HG03064 (cell line): Measurements from ENCODE around the gene CD180.

Experiments
- ATAC-seq: cut with Tn5 transposase; IDR thresholded peaks from one replicate; pipeline ENCODE4 v1.9.1; 2021; ENCODE audit warnings: low read depth; ENCODE audit not compliant: unreplicated experiment

Gene CD180

GRCh38 chr5:67163863-67164595 is 32.6 kb downstream of the CD180 start:
- ATAC-seq: no peak

- ATAC-seq: no peak
Observed at GRCh38 chr5:67163231-67163756, 33.3 kb downstream of the CD180 start.

DNA sequence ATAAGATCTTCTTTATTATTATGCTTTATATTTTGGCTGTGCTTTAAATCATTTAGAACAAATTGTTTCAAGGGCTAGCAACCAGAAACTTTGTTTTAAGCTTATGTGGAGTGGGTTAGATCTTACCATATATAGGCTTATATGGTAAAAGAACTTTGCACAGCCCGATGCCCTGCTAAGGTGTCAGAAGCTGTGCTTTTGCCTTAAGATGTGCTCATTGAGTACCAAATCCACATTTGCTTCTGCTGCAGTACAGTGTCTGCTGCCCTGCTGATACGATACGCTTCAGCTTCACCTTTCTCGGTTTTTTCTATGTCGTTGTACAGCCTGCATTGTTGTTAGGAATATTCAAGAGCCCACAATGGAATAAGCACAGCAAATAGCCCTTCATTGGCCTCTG is 34.8 kb downstream of the CD180 start:
- ATAC-seq: no peak

- no peak for ATAC-seq
Observed at GRCh38 chr5:67160985-67161384, 35.6 kb downstream of the CD180 start.

DNA sequence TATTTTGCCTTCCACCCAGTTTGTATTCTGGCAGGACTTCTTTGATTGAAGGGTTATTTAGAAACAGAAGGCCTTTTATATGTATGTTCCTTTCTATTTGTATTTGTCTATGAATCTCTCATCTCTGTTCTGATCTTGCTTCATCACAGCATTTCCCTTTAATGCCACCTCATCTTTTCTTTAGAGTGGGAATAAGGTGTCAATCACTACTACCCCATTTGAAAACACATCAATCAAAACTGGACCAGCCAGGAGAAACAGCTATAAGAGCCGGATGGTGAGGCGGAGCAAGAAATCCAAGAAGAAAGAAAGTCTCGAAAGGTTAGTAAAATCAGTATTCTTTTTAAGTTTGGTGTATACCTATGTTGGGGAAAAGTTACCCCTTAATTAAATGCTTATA is 36.3 kb downstream of the CD180 start:
- ATAC-seq: no peak

GRCh38 chr5:67156976-67157583 is 39.5 kb downstream of the CD180 start:
- ATAC-seq: no peak

DNA sequence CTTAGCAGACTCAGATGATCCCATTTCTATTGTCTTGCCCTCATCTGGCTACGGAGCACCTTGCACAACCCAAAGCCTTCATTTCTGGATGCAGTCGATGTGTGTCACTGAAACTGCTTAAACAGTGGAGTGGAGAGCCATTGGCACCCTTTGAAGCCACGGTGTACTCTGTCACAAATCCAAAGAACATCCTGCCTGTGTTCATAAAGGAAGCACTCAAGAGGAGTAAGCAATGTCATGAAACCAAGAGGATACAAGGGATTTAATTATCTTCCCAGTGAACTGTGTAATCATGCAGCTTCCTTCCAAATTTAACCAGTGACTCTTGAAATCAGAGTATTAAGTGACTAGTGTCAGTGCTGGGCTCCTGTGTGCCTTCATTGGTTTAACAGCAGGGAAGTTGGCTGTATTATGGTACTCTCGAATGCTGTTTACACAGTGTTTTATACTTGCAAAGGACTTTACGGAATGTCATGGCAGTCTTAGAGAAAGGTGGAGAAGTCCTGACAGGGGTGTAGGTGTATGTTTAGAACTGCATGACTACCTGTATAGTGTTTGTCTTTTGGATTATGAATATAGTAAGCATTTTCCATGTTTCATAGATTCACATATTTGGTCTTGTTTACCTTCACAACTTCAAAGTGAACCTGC is 41.9 kb downstream of the CD180 start:
- no peak for ATAC-seq

GRCh38 chr5:67153292-67153691 is 43.3 kb downstream of the CD180 start:
- no peak for ATAC-seq

GRCh38 chr5:67152400-67152799 is 44.2 kb downstream of the CD180 start:
- no peak for ATAC-seq

GRCh38 chr5:67149951-67150523 is 46.6 kb downstream of the CD180 start:
- ATAC-seq: no peak

DNA sequence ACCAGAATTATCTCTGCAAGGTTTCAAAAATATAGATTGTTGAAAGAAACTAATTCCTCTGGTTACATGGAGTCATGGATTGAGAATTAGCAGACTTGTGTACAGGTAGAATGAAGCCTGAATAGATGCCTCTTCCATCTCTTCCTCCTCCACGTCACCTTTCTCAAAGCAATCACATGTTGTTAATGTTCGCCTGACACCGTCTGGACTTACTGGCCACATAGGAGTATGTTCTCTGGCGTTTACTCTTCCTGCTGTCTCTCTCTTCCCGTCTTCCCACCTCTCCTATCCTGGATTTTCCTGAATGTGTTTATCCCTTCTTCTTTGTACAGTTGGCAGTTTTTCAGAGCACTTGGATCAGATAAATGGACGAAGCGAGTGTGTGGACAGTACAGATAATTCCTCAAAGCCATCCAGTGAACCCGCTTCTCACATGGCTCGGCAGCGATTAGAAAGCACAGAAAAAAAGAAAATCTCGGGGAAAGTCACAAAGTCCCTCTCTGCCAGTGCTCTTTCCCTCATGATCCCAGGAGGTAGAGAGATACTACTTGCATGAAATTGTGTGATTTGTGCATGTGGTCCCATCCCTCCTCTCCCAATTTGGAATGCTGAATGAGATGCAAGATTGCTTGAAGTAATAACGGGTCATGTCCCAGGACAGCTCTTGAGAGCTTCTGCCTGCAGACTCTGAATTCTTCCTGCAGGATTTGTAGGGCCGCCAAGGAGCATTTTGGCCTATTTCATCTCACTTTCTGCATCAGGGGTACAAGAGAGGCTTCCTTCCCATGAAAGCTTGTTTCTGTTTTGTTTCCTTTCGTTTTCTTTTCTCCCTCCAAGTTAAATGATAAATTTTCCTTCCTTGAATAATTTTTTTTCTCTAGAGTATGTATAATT is 47.3 kb downstream of the CD180 start:
- ATAC-seq: no peak

DNA sequence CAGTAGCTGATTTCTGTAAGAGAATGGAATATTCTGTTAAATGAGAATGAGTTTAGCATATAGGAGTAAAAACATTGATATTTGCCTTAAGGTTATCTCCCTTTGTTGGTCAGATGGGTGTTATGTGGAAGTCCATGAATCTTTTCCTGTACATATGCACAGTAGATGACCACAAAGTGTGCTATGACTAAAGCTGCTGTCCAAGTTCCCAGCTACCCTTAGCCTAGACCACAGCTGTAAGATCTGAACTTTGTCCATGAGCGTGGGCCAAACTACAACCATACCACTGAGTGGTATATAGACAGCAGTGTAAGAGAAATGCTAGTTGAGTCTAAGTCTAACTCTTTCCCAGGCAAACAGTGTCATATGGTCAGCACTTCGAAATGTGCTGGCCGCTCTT is 48.8 kb downstream of the CD180 start:
- ATAC-seq: no peak

GRCh38 chr5:67146981-67147380 is 49.6 kb downstream of the CD180 start:
- ATAC-seq: no peak

DNA sequence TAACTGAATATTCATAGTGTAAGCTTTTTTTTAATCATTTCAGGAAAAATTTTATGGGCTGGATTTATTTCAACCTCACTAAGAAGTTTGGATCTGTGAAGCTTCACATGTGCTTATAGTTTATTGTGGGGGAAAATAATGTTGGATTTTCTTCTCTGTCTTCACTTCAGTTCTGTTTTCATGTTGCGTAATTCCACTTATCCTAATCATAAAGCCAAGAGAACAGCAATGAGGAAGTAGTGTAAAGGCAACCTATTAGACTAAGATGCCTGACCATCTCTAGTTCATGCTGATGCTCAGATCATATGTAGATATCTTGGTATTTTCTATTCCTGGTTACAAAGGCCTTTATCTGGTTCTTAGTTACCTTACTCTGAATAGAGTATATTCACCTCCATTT is 50.0 kb downstream of the CD180 start:
- ATAC-seq: no peak

GRCh38 chr5:67144183-67144639 is 52.4 kb downstream of the CD180 start:
- ATAC-seq: no peak

GRCh38 chr5:67143549-67143948 is 53.0 kb downstream of the CD180 start:
- no peak for ATAC-seq

- ATAC-seq: no peak
Observed at GRCh38 chr5:67142816-67143215, 53.8 kb downstream of the CD180 start.

- ATAC-seq: no peak
Observed at GRCh38 chr5:67141644-67142043, 55.0 kb downstream of the CD180 start.

DNA sequence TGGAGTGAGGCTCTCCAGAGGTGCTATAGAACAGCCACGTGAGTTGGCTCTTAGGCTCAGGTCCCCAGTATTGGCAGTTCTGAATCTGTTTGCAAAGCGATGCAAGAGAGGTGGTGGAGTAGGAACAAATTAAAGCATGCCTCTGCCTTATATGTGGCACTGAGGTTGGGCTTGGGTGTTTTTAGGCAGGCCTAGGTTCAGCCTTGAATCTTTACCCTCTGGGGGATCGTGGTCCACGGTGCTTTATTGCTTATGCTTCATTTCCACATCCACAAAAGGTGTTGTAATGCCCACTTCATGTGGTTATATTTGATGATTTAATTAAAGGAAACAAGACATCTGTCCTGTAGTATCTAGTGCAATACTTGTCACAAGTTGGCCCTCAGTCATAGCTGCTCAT is 56.2 kb downstream of the CD180 start:
- ATAC-seq: no peak

- no peak for ATAC-seq
Observed at GRCh38 chr5:67139030-67139429, 57.6 kb downstream of the CD180 start.
